ENCODE results near the gene ADGRD2.

- TF ChIP-seq CTCF (IDR thresholded peaks at IDR 0.05) (no peak), POLR2A (IDR thresholded peaks at IDR 0.05) (no peak)
These were observed 41.1 kb downstream of the ADGRD2 start for GRCh38 chr9:124491049-124491975.

All from lower leg skin (tissue), 3 donors.